DND-41 (cell line): Measurements from ENCODE around the gene KRT6B.

Experiments used
- EZH2 ChIP-seq: IDR thresholded peaks from 3 replicates; pipeline ENCODE4 v1.6.1; 2012; ENCODE audit warnings: borderline replicate concordance, low read depth, mild to moderate bottlenecking, moderate library complexity, low read length, inconsistent platforms; ENCODE audit not compliant: severe bottlenecking
- TF ChIP-seq, protein P1 (sequence below): IDR thresholded peaks from 2 replicates; pipeline ENCODE4 v1.5.1; 2012; ENCODE audit warnings: borderline replicate concordance, low read length, moderate library complexity, mild to moderate bottlenecking; ENCODE audit not compliant: poor library complexity, severe bottlenecking; ENCODE audit errors: extremely low read depth

DNA sequence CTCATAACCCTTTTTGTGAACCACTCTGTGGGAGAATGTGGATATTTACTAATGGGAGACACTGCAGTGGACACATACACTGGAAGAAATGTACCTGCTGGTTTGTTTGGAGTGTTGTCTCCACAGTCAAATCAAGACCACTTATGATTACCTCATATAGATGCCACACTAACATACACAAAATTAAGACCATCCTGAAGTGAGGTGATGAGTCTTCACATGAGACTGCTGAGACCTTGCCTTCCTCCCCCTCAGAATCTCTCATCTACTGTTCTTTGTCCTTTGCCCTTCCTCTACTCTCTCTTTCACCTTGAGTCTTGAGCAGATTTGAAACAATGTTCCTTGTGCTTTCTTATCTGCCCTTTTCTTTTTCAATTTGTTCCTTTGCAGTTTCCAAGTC lies 36.8 kb upstream of the KRT6B start:
- TF ChIP-seq, protein P1, sequence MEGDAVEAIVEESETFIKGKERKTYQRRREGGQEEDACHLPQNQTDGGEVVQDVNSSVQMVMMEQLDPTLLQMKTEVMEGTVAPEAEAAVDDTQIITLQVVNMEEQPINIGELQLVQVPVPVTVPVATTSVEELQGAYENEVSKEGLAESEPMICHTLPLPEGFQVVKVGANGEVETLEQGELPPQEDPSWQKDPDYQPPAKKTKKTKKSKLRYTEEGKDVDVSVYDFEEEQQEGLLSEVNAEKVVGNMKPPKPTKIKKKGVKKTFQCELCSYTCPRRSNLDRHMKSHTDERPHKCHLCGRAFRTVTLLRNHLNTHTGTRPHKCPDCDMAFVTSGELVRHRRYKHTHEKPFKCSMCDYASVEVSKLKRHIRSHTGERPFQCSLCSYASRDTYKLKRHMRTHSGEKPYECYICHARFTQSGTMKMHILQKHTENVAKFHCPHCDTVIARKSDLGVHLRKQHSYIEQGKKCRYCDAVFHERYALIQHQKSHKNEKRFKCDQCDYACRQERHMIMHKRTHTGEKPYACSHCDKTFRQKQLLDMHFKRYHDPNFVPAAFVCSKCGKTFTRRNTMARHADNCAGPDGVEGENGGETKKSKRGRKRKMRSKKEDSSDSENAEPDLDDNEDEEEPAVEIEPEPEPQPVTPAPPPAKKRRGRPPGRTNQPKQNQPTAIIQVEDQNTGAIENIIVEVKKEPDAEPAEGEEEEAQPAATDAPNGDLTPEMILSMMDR = no peak
- TF ChIP-seq EZH2 = no peak
